Measurements from ENCODE around the gene CYP4A22.
"Not testable (repeated sequence)": the region's sequence is repeated elsewhere in the genome, so short reads cannot be mapped to it uniquely, and the experiment has no call there.

Gene CYP4A22
- 0 reads per million in 2 experiments for total RNA-seq

DNA sequence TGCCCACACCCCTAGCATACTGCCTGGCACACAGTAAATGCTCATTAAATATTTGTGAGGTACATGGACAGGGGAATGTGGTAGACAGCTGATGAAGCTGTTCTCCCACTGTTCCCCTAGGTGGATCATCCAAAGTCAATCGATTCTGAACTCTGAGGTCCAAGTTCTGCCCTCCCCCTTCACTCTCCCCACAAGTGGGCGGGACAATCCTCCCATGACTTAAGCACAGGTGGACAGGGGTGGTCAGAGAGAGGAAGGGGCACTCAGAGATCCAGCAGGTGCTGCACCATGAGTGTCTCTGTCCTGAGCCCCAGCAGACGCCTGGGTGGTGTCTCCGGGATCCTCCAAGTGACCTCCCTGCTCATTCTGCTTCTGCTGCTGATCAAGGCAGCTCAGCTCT is at the start of gene CYP4A22:
Gene CYP4A22, plus strand, starts transcription at position 244 of the 400 bp plus-strand sequence. Its CDS starts 45 bp downstream, at position 289.
- no peak for DNase-seq (ENCODE audit: low read depth)

GRCh38 chr1:47089356-47089755 is 47.9 kb upstream of the CYP4A22 start:
- peak; percentile 3 for DNase-seq (ENCODE audit: low read depth)

- DNase-seq (ENCODE audit: low read depth) = not testable (repeated sequence)
Measured at GRCh38 chr1:47091476-47091875, 45.8 kb upstream of the CYP4A22 start.

- DNase-seq (ENCODE audit: low read depth) = no peak
Measured at GRCh38 chr1:47104816-47105215, 32.4 kb upstream of the CYP4A22 start.

DNA sequence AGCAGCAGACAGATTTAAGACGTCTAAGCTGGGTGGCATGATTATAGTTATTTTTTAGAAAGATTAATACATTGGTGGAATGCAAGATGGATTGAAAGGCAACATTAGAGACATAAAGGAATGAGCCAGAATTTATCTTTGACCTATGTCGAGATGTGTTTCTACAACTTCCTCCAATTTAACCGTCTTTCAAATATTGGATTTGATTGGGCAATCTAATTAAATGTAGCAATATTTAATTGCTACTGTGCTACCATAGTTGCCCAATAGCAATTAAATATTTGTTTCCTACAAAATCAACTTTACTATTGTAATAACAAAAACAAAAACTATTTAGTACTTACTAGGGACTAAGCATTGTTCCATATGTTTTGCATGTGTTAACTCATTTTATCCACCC is 30.4 kb upstream of the CYP4A22 start:
- no peak for DNase-seq (ENCODE audit: low read depth)

- not testable (repeated sequence) for DNase-seq (ENCODE audit: low read depth)
Measured at GRCh38 chr1:47107851-47108574, 29.2 kb upstream of the CYP4A22 start.

DNA sequence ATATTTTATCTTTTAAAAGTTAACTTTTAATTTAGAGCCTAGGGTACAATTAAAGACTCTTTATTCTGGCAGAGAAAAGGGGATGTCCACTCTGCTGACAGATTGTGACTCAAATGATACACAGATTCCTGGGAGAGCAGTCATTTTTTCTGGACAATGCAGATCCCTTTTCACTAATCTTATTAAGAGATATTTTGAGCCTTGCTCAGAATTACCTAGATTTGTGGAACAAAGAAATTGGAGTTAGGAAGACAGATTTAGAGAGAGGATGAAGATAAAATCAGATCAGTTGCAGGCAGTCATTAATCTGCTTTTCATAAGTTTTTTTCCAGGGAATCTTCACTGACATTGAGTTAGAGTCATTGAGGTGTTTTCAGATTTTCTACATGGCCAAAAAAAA is 27.8 kb upstream of the CYP4A22 start:
- not testable (repeated sequence) for DNase-seq (ENCODE audit: low read depth)

DNA sequence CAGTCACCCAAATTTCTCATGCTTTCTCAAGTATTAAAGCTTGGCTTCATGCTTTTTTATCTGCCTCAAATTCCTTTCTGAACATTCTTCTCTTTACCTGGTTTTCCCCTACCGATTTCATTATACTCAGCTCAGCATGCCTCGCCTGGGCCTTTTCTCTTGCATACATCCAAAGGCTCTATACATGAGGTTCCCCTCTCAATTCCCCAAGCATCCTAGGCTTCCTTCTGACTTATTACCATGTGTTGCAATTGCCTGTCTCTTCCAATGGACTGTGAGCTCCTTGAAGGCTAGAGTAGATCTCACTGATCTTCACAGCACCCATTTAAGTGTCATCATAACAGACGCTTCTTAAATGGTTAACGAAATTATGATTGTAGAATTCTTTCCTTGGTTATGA is 24.1 kb upstream of the CYP4A22 start:
- DNase-seq (ENCODE audit: low read depth) = no peak

- DNase-seq (ENCODE audit: low read depth) = not testable (repeated sequence)
Measured at GRCh38 chr1:47121039-47121438, 16.2 kb upstream of the CYP4A22 start.

- DNase-seq (ENCODE audit: low read depth) = not testable (repeated sequence)
Measured at GRCh38 chr1:47124834-47125233, 12.4 kb upstream of the CYP4A22 start.

GRCh38 chr1:47126997-47127396 is 10.2 kb upstream of the CYP4A22 start:
- DNase-seq (ENCODE audit: low read depth) = not testable (repeated sequence)

DNA sequence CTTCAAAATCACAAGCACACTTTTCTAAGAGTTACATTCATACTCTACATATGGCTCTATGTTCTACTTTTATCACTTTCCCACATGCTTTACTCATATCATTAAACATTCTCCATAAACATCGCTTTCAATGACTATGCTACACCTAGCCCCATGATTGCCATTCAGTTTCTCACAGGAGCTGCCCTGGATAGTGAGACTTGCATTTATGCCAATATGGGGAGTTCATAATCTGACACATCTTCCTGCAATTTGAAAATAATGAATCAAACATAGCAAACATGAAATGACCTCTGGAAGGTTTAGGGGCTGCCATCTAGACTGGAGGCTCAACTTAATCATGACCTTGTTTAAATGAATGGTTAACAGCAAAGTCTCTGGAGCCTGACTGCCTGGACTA is 9.0 kb upstream of the CYP4A22 start:
- no peak for DNase-seq (ENCODE audit: low read depth)

DNA sequence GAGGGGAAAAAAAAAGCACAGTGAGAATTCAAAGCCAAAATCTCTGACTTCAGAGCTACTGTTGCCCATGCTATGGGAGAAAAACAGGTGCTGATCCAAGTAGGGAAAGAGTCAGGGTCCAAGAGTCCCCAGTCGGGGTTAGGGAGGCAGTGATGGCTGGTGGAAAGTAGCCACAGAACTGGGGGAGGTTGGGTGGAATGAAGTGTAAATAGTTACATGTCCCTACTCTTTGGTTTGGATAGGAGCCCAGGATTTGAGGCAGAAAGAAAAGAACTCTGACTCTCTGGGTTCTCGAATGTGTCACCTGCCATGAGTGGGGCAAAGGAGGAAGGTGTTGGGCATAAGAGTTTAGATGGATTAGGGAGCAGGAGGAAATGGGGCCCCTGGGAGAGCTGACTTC is 8.4 kb upstream of the CYP4A22 start:
- not testable (repeated sequence) for DNase-seq (ENCODE audit: low read depth)

- not testable (repeated sequence) for DNase-seq (ENCODE audit: low read depth)
Measured at GRCh38 chr1:47129489-47130230, 7.6 kb upstream of the CYP4A22 start.

DNA sequence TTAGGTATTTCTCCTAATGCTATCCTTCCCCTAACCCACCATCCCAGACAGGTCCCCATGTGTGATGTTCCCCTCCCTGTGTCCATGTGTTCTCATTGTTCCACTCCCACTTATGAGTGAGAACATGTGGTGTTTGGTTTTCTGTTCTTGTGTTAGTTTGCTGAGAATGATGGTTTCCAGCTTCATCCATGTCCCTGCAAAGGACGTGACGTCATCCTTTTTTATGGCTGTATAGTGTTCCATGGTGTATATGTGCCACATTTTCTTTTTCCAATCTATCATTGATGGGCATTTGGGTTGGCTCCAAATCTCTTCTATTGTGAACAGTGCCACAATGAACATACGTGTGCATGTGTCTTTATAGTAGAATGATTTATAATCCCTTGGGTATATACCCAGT is 4.6 kb upstream of the CYP4A22 start:
- DNase-seq (ENCODE audit: low read depth) = not testable (repeated sequence)

DNA sequence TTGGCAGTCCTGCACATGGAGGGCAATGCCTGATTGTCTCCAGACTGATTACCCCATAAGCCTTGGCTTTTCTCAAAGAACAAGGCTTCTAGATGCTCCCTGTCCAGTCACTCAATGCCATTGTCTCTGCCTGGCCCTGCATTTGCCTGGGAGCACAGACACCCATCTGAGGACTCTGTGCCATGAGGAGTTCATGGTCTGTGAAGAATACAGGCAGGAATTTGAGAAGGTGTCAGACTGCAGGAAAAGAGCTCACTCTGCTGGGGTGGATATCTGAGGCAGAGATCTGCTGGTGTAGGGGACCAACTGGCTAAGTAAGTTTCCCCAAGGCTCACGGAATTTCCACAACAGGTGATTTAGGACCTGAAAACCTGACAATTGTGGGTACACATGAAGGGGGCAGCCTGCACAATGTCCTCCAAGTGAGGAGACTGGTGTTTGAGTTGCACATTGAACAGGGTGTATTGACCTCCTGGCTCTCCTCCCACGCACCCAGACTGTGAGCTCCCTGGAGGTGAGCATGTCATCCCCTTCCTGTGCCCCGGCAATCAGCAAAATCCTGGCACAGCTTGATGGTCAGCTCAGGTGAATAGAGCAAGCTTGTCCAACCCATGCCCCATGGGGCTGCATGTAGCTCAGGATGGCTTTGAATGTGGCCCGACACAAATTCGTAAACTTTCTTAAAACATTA is 829 bp downstream of the CYP4A22 start:
- no peak for DNase-seq (ENCODE audit: low read depth)

GRCh38 chr1:47140358-47140757 is 3.1 kb downstream of the CYP4A22 start:
- DNase-seq (ENCODE audit: low read depth) = not testable (repeated sequence)

DNA sequence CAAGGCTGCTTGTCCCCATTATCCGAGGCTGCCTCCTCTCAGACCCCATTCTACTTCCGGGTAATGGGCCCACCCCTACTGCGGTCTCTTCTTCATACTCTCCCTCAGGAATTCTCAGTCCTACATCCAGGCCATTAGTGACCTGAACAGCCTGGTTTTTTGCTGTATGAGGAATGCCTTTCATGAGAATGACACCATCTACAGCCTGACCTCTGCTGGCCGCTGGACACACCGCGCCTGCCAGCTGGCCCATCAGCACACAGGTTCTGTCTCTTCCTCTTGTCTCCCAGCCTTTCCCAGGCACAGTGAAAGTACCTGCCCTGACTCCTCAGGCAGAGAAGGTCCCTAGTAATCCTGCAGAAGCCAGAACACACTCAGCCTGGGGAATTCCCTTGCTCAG is 6.4 kb downstream of the CYP4A22 start:
- not testable (repeated sequence) for DNase-seq (ENCODE audit: low read depth)

- DNase-seq (ENCODE audit: low read depth) = not testable (repeated sequence)
Measured at GRCh38 chr1:47146495-47146894, 9.3 kb downstream of the CYP4A22 start.

- DNase-seq (ENCODE audit: low read depth) = no peak
Measured at GRCh38 chr1:47147047-47147785, 10.0 kb downstream of the CYP4A22 start.

DNA sequence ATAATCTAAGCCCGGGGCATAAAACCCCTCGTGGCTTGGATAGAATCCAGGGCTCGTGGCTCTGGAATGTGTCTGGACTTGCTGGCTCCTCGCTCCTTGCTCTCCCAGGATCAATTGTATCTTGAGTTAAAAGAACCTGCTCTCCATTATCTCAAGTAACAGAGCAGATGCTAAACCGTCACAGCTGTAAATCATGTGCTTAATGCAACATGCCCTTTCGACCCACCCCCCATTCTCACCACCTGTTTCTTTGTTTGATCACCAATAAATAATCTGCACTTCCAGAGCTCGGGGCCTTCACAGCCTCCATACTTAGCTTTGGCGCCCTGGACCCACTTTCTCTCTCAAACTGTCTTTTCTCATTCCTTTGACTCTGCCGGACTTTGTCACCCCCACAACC is 11.9 kb downstream of the CYP4A22 start:
- not testable (repeated sequence) for DNase-seq (ENCODE audit: low read depth)

DNA sequence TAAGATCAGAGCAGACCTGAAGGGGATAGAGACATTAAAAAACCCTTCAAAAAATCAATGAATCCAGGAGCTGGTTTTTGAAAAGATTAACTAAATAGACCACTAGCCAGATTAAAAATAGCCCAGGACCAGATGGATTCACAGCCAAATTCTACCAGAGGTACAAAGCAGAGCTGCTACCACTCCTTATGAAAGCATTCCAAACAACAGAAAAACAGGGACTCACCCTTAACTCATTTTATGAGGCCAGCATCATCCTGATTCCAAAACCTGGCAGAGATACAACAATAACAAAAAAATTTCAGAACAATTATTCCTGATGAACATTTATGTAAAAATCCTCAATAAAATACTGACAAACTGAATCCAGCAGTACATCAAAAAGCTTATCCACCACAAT is 19.2 kb downstream of the CYP4A22 start:
- not testable (repeated sequence) for DNase-seq (ENCODE audit: low read depth)
